Lower leg skin (tissue), 4 donors: Measurements from ENCODE around the gene ARHGAP24. TPM values are rescaled to one million over a fixed set of nuclear protein-coding genes. Genes with fewer than 3 reads are reported as not detected.

Experiments used
- DNase-seq, 2 donors: peaks; one replicate each; pipeline ENCODE4 v3.0.0-alpha.2; 2019; ENCODE audit warnings: low spot score in 2 of 2
- H3K4me3 ChIP-seq: fragments of 200-600 bp; sonication (generic); 2 replicates; pipeline ENCODE4 v1.5.1; 2017; ENCODE audit warnings: mild to moderate bottlenecking, low read depth; ENCODE audit not compliant: poor library complexity, severe bottlenecking
- CTCF ChIP-seq, 3 donors: fragments of 450-650 bp; IDR thresholded peaks; one replicate each; pipeline ENCODE4 v1.5.1; 2016; ENCODE audit warnings: antibody characterized with exemption in 3 of 3, mild to moderate bottlenecking in 3 of 3, moderate library complexity in 2 of 3
- POLR2A ChIP-seq, 2 donors: fragments of 450-650 bp; IDR thresholded peaks; one replicate each; pipeline ENCODE4 v1.6.1; 2016 to 2017; ENCODE audit warnings: antibody characterized with exemption in 2 of 2, mild to moderate bottlenecking in 1 of 2, moderate library complexity in 1 of 2
- WGBS, 2 donors: methylation state at CpG; one replicate each; pipeline ENCODE4 v1.1.5; 2018; 5-methylcytosine and 5-hydroxymethylcytosine counted together
- intact Hi-C: fragments of 100-400 bp; cut with DNase I; formaldehyde crosslinking; loops from one replicate; pipeline ENCODE4 v1.15.0; 2023; ENCODE audit warnings: low total_unique reads
- total RNA-seq, 4 donors: library from RNA; depleted of rRNA; stranded (reverse); fragments of >200 nt; gene quantifications; one replicate each; pipeline ENCODE4 v1.1.0, GENCODE V29; 2016

The ARHGAP24 gene
- total RNA-seq, 4 donors from 2014 or later = 13.1 to 58.4 (median 24.0) TPM

- DNase-seq = no peak
- TF ChIP-seq POLR2A (IDR thresholded peaks at IDR 0.05) (no peak), CTCF (IDR thresholded peaks at IDR 0.05) (no peak)
- no peak overlapping the region for H3K4me3 ChIP-seq
- intact Hi-C loops = no loop called here
- WGBS, 2 donors = 93 to 97% methylated on average over 1 of the region's 1 CpG
These were observed 43.0 kb upstream of the ARHGAP24 start for GRCh38 chr4:85431881-85432485.

DNA sequence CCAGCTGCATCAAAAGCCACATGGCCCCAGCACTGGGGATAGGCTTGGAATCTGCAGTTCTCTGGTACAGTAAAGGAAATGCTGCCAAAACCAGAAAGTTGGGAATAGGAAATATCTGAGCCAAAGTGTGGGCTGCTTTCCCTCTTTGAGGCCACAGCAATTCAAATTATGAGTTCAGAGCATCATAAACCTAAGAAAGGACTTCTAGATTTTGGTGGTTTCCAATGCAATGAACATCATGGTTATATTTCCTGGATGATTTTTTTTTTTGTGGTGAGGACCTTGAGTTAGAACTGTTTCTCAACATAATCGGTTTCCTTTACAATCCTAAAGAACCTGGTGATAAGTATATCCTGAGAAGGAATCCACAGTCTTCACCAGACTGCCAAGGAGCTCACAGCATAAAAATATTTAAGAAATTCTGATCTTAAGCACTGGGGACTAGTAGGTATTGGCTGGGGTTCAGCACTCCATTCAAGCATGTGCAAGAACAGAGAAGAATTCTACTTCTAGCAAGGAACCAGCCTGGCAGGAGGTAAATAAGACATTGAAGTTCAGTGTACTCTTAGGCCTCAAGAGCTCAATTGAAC is 29.8 kb upstream of the ARHGAP24 start:
- no peak for DNase-seq
- intact Hi-C loops = no loop called here
- H3K4me3 ChIP-seq = no peak overlapping the region
- TF ChIP-seq CTCF (IDR thresholded peaks at IDR 0.05) (no peak), POLR2A (IDR thresholded peaks at IDR 0.05) (no peak)
- WGBS, 2 donors = 64 to 71% methylated on average over 1 of the region's 1 CpG

GRCh38 chr4:85446141-85446861 is 28.6 kb upstream of the ARHGAP24 start:
- no peak for DNase-seq
- intact Hi-C loops = no loop called here
- TF ChIP-seq CTCF (IDR thresholded peaks at IDR 0.05) (no peak), POLR2A (IDR thresholded peaks at IDR 0.05) (no peak)
- no peak overlapping the region for H3K4me3 ChIP-seq
- 75 to 79% methylated on average over 2 of the region's 2 CpGs for WGBS, 2 donors

DNA sequence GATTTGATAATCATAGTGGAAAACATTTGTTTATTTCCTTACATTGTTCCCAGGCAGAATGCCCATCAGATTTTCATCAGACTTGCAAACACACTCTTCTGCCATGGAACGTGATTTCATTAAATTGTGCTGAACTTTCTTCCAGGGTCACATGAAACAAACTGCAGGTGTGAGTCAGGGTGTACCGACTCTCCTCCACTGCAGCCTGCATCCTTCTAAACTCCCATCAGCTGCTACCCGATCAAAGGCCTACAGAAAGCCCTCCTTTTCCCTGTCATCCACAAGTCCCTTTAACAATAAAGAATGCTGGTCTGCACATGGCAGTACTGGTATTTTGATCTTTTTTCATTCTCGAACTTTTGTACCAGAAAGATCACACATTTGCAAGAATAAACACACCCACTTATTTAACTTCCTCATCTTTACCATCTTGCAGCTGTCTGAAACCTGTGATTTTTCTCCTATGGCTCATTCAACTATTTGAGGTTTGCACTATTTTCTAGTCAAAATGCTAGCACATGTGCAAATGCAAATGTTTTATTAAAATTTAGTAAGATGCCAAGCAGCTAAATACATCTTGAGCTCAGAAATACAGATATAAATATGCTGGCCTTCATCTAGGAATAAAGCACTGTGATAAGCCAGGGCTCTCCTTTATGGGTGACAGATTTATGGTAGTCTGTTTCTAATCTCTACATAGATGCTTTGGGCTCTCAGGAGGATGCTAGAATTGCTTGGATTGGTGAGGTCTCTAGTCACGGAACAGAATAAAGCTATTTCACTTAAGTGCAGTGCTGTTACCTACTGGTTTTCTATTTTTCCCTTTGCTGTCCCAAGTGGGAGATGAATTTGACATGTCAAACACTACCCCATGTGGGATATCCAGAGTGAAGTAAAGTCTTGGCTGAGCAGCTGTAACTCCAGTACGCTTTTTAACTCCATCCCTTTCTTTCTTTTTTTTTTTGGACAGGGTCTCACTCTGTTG is 25.8 kb upstream of the ARHGAP24 start:
- no peak for DNase-seq
- WGBS, 2 donors = 70 to 77% methylated on average over 6 of the region's 6 CpGs
- no peak overlapping the region for H3K4me3 ChIP-seq
- intact Hi-C loops = no loop called here
- TF ChIP-seq CTCF (IDR thresholded peaks at IDR 0.05) = no peak
- no peak for TF ChIP-seq POLR2A (IDR thresholded peaks at IDR 0.05)

DNA sequence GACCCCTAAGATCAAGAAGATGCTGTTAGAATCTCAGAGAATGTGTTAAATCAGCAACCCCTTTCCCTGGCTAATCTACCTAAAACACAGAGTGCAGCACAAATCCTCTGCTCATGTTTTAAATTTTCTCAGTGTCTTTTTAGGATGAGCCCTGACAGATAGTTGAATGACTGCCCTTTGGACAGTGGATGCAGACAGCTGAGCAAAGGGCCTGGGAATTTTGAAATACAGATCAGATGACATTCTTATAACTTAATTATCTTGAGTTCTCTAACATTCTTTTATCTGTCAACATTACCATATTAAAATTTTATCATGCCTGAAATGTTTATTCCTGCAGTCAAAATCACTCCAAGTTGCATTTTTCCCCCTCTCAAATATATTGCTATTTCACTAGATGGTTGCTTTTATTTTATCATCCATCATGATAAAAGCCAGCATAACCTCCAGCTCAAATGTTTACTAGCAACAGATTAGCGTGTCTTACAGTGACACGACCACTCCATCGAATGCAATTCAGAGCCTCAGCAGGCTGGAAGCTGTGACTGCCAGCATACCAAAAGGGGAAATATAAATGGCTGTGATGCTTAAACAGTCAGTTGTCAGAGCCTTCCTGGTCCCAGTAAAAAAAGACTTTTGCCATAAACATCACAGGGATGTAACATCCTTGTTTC is 22.8 kb upstream of the ARHGAP24 start:
- WGBS, 2 donors = 50 to 52% methylated on average over 3 of the region's 3 CpGs
- TF ChIP-seq CTCF (IDR thresholded peaks at IDR 0.05) = no peak
- TF ChIP-seq POLR2A (IDR thresholded peaks at IDR 0.05) = no peak
- intact Hi-C loops = no loop called here
- no peak for DNase-seq
- H3K4me3 ChIP-seq = no peak overlapping the region
